Body of pancreas (tissue), 4 donors: Measurements from ENCODE around the gene FBXO45.

Source experiments
- POLR2A ChIP-seq, 3 donors: fragments of 450-650 bp; IDR thresholded peaks; one replicate each; pipeline ENCODE4 v1.6.1; 2016; ENCODE audit warnings: antibody characterized with exemption in 3 of 3, mild to moderate bottlenecking in 2 of 3
- TF ChIP-seq, protein P1 (sequence below), 7 experiments: fragments of 450-650 bp in 4 of 7; fragments of 200-600 bp in 3 of 7; sonication (generic) in 3 of 7; IDR thresholded peaks; one replicate each; pipeline ENCODE4 v1.5.1; 2016 to 2019; ENCODE audit warnings: antibody characterized with exemption in 7 of 7

GRCh38 chr3:196627918-196628231, 59.4 kb downstream of the FBXO45 start:
- TF ChIP-seq, protein P1, sequence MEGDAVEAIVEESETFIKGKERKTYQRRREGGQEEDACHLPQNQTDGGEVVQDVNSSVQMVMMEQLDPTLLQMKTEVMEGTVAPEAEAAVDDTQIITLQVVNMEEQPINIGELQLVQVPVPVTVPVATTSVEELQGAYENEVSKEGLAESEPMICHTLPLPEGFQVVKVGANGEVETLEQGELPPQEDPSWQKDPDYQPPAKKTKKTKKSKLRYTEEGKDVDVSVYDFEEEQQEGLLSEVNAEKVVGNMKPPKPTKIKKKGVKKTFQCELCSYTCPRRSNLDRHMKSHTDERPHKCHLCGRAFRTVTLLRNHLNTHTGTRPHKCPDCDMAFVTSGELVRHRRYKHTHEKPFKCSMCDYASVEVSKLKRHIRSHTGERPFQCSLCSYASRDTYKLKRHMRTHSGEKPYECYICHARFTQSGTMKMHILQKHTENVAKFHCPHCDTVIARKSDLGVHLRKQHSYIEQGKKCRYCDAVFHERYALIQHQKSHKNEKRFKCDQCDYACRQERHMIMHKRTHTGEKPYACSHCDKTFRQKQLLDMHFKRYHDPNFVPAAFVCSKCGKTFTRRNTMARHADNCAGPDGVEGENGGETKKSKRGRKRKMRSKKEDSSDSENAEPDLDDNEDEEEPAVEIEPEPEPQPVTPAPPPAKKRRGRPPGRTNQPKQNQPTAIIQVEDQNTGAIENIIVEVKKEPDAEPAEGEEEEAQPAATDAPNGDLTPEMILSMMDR (IDR thresholded peaks at IDR 0.05): no peak
- no peak for TF ChIP-seq POLR2A (IDR thresholded peaks at IDR 0.05)
